ENCODE measurements around the gene SPNS1.

SPNS1 gene

DNA sequence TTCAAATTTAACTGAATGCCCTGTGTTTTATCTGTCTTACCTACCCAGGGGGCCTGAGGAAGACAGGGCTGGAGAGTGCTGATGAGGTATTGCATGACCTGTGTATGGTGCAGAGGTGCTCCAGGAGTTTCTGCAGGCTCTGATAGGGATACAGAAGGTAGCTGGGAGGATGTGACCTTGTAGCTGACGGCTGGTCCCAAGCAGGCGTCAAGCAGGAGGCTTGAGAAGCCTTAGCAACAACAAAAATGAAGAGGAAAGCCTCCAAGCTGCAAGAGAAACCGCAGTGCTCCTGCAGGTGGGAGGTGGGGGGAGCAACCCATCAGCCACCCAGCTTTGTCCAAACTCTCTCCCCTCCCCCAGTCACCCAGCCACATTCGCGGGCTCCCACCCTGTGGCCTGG lies 50.6 kb downstream of the SPNS1 start:
- in situ Hi-C loops (cut with MboI; ENCODE audit: low sequenced_read_pairs), result no loop called here

DNA sequence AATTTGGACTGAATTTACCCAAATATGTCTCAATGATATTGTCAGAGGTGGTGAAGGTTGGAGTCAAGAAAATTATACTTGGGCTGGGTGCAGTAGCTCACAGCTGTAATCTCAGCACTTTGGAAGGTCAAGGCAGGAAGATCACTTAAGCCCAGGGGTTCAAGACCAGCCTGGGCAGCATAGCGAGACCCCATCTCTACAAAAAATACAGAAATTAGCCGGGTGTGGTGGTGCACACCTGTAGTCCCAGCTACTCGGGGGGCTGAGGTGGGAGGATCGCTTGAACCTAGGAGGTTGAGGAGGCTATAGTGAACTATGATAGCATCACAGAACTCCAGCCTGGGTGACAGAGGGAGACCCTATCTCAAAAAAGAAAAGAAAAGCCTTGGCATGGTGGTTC lies 51.2 kb downstream of the SPNS1 start:
- in situ Hi-C loops (cut with MboI; ENCODE audit: low sequenced_read_pairs), result no loop called here

DNA sequence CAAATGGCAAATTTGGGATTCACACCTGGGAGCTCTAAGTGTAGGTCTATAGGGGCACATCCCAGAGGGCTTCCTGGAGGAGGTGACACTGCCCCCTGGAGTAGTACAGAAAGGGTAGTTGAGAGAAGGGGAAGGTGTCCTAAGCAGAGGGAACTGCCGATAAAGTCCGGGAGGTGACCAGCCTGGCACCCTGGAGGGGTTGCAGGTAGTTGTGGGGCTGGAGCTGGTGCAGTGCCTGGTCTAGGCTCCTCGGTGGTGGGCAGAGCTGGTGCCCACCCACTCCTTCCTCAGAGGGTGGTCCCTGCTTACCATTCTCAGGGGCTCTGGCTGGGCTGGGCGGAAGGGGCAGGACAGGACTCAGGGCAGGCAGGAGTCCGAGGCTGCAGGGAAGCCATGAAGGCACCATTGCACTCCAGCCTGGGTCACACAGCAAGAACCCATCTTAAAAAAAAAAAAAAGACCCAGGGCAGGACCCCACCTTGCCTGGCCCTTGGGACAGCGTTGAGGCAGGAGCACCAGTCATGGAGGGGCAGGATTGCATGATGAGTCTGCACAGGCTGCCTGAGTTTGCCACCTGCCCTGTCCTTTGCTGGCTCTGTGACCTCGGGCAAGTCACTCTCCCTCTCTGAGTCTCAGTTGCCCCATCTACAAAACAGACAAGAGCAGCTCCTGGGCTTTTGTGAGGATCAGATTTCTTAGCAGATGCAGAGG lies 54.0 kb downstream of the SPNS1 start:
- in situ Hi-C loops (cut with MboI; ENCODE audit: low sequenced_read_pairs), result no loop called here

DNA sequence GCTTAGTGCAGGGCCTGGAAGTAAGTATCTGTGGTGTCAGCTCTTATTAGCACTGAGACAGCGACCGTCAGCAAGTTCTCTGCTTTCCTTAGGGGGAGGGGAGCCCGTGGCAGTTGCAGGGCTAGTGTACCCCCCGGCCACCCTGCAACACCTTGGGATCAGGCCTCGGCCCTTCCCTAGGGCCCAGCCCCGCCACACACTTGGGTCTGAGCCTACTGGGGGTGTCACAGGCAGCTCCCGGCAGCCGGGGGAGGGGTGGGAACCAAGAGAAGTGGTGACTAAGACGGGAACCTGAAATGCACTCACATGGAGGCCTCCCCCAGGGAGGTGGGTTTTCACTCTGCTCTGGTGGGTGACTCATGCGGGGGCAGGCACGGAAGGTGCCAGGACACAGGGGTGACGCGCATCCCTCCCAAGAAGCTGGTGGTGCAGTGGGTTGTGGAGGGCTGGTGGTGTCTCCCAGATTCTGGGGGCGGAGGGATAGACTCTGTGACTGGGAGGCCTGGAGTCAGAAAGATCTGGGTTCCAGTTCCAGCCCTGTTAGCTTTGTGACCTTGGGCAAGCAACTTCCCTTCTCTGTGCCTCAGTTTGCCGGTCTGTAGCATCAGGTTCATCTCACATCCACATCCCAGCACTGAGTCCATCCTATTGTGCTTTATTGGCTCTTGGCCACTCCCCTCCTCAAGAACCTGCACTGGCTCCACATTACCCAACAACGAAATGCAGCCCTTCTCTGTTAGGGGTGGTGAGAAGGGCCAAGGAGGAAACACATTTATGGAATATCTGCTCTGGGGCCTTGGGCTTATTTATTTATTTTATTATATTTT lies 54.8 kb downstream of the SPNS1 start:
- in situ Hi-C loops (cut with MboI; ENCODE audit: low sequenced_read_pairs), result no loop called here

DNA sequence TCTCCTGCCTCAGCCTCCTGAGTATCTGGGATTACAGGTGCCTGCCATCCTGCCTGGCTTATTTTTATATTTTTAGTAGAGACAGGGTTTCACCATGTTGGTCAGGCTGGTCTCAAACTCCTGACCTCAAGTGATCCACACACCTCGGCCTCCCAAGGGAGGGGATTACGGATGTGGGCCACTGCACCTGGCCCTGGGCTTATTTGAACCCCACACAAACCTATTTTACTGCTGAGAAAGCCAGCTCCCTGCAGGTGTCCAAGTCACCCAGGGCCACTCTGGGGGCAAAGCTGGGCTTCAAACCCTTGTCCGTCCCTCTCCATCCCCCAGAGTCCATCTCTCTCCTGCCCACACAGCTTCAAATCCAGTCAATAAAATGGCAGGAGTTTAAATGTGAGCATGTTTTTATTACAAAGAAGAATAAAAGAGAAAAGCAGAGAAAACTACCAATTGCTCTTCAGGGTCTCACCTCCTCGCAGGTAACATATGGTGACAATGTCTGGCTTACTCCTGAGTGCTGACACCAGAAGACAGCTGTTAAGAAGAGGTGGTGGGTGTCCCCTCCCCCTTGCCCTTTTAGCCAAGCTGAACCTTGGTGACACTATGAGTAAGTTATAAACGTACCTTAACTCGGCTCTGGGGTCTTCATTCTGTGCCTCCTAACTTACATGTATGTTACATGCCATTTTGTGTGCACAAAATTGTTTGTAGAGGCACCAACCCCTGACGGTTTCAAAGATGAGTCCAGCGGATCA lies 55.7 kb downstream of the SPNS1 start:
- in situ Hi-C loops (cut with MboI; ENCODE audit: low sequenced_read_pairs), result no loop called here

Data from HL-60/S4 (cell line).